ENCODE results near the gene U2AF2. TPM values are rescaled to one million over a fixed set of nuclear protein-coding genes. Genes with fewer than 3 reads are reported as not detected.

The U2AF2 gene
- total RNA-seq, 4 donors from 2014 or later: 38.1 to 60.2 (median 50.1) TPM

GRCh38 chr19:55651236-55651635, 3.6 kb upstream of the U2AF2 start:
- H3K4me1 ChIP-seq: peaks cover 25 to 34% of the 10 kb centered on the region in 2 donors
- H3K4me3 ChIP-seq: no peak overlapping the region
- peaks cover 0 to 4% of the 10 kb centered on the region in 2 donors for H3K36me3 ChIP-seq
- DNase-seq (no peak), ATAC-seq (no peak)
- no peak for TF ChIP-seq POLR2A (IDR thresholded peaks at IDR 0.05)
- no peak for TF ChIP-seq CTCF (IDR thresholded peaks at IDR 0.05 in 4 of 5, conservative IDR thresholded peaks at IDR 0.05 in 1 of 5)
- H3K27me3 ChIP-seq: no peaks in the 10 kb centered on the region
- intact Hi-C loops (cut with DNase I; ENCODE audit: low total_unique reads): no loop called here
- no peak overlapping the region for H3K27ac ChIP-seq
- in situ Hi-C loops (cut with MboI; ENCODE audit: low sequenced_read_pairs in 4 of 4): no loop called here
- no peaks in the 10 kb centered on the region for H3K9me3 ChIP-seq

- in situ Hi-C loops (cut with MboI; ENCODE audit: low sequenced_read_pairs in 4 of 4) (no loop called here), intact Hi-C loops (cut with DNase I; ENCODE audit: low total_unique reads) (loop anchor here (1.0 kb wide), 1 partner anchor 20 kb away; no protein-coding TSS in a partner anchor)
- Histone ChIP-seq H3K4me3 (peak overlapping the region in 1 of 4 donors; percentile 81), H3K27ac (peak overlapping the region; percentile 98 to 100 (median 99)), H3K36me3 (peaks cover 0 to 4% of the 10 kb centered on the region in 2 donors), H3K4me1 (peaks cover 31 to 39% of the 10 kb centered on the region in 2 donors), H3K9me3 (no peaks in the 10 kb centered on the region), H3K27me3 (no peaks in the 10 kb centered on the region)
- DNase-seq (no peak), ATAC-seq (no peak)
- TF ChIP-seq CTCF (IDR thresholded peaks at IDR 0.05 in 4 of 5, conservative IDR thresholded peaks at IDR 0.05 in 1 of 5) (no peak), POLR2A (IDR thresholded peaks at IDR 0.05) (no peak)
These were observed 2.3 kb upstream of the U2AF2 start for GRCh38 chr19:55652311-55653128.

GRCh38 chr19:55653651-55654322, 1.0 kb upstream of the U2AF2 start:
- peaks cover 0 to 4% of the 10 kb centered on the region in 2 donors for H3K36me3 ChIP-seq
- TF ChIP-seq CTCF (IDR thresholded peaks at IDR 0.05 in 4 of 5, conservative IDR thresholded peaks at IDR 0.05 in 1 of 5) (peak; percentile 95 to 100 (median 99)), POLR2A (IDR thresholded peaks at IDR 0.05) (peak; percentile 88 to 91)
- H3K4me1 ChIP-seq: peaks cover 34 to 44% of the 10 kb centered on the region in 2 donors
- no peaks in the 10 kb centered on the region for H3K9me3 ChIP-seq
- ATAC-seq (peak; percentile 70 to 76), DNase-seq (peak; percentile 96 to 99)
- H3K27ac ChIP-seq: peak overlapping the region; percentile 98 to 100 (median 99)
- in situ Hi-C loops (cut with MboI; ENCODE audit: low sequenced_read_pairs in 4 of 4): no loop called here
- intact Hi-C loops (cut with DNase I; ENCODE audit: low total_unique reads): loop anchor here (1.0 to 2.0 kb wide), 5 partner anchors 21 to 268 kb away; partner anchors contain the start of genes FIZ1, RPL28, ZNF628 and ZNF784
- peak overlapping the region; percentile 75 to 98 (median 90) for H3K4me3 ChIP-seq
- no peaks in the 10 kb centered on the region for H3K27me3 ChIP-seq

GRCh38 chr19:55654323-55654867, 440 bp upstream of the U2AF2 start:
- ATAC-seq (peak; percentile 76 to 77), DNase-seq (peak; percentile 99 to 100)
- peaks cover 0 to 4% of the 10 kb centered on the region in 2 donors for H3K36me3 ChIP-seq
- no peaks in the 10 kb centered on the region for H3K9me3 ChIP-seq
- H3K27me3 ChIP-seq: no peaks in the 10 kb centered on the region
- intact Hi-C loops (cut with DNase I; ENCODE audit: low total_unique reads) (loop anchor here (1.0 to 2.0 kb wide), 4 partner anchors 30 to 269 kb away; partner anchors contain the start of genes FIZ1, RPL28, ZNF628 and ZNF784), in situ Hi-C loops (cut with MboI; ENCODE audit: low sequenced_read_pairs in 4 of 4) (no loop called here)
- peak overlapping the region; percentile 98 to 100 (median 99) for H3K27ac ChIP-seq
- peaks cover 36 to 44% of the 10 kb centered on the region in 2 donors for H3K4me1 ChIP-seq
- TF ChIP-seq CTCF (IDR thresholded peaks at IDR 0.05 in 4 of 5, conservative IDR thresholded peaks at IDR 0.05 in 1 of 5): no peak
- TF ChIP-seq POLR2A (IDR thresholded peaks at IDR 0.05): no peak
- H3K4me3 ChIP-seq: peak overlapping the region; percentile 75 to 98 (median 90)

Data from gastrocnemius medialis (tissue), 4 donors.